ENCODE data around the gene PRDX3. TPM values are rescaled to one million over a fixed set of nuclear protein-coding genes. Genes with fewer than 3 reads are reported as not detected.

PRDX3 gene
- total and polyA plus RNA-seq, 3 donors from 2014 or later: 71.7 to 118 (median 101) TPM

DNA sequence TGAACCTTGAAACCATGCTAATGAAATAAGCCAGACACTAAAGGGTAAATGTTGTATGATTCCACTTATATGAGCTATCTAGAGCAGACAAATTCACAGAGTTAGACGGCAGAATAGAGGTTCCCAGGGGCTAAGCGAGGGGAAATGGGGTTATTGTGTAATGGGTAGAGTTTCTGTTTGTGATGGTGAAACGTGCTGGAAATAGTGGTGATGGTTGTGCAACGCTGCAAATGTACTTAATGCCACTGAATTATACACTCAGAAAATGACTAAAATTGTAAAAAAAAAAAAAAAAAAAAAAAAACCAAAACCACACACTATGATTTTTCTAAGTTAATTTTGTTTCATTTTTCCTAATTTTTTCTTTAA is 43.1 kb downstream of the PRDX3 start:
- intact Hi-C loops (cut with DNase I; ENCODE audit: low total_unique reads): no loop called here
- 79 to 82% methylated on average over 4 of the region's 4 CpGs for WGBS, 2 donors
- H3K27me3 ChIP-seq: no peaks in the 10 kb centered on the region
- H3K4me1 ChIP-seq: no peaks in the 10 kb centered on the region
- no peak for DNase-seq
- TF ChIP-seq POLR2A (IDR thresholded peaks at IDR 0.05) (no peak), CTCF (IDR thresholded peaks at IDR 0.05) (no peak)
- no peaks in the 10 kb centered on the region for H3K36me3 ChIP-seq (ENCODE audit: low read depth, missing control alignments)
- H3K27ac ChIP-seq: no peak overlapping the region
- H3K9me3 ChIP-seq: no peaks in the 10 kb centered on the region
- no peak overlapping the region for H3K4me3 ChIP-seq

DNA sequence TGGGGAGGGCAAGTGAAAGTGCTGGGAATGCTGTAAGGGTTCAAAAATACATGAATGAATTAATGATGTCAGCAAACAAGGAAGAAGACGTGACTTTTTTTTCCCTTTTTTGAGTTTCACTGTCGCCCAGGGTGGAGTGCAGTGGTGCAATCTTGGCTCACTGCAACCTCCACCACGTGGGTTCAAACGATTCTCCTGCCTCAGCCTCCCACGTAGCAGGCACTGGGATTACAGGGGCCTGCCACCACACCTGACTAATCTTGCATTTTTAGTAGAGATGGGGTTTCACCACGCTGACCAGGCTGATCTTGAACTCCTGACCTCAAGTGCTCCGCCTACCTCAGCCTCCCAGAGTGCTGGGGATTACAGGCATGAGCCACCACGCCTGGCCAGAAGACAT is 44.7 kb downstream of the PRDX3 start:
- TF ChIP-seq POLR2A (IDR thresholded peaks at IDR 0.05): no peak
- no peak for TF ChIP-seq CTCF (IDR thresholded peaks at IDR 0.05)
- H3K9me3 ChIP-seq: no peaks in the 10 kb centered on the region
- no peak overlapping the region for H3K27ac ChIP-seq
- no peaks in the 10 kb centered on the region for H3K36me3 ChIP-seq (ENCODE audit: low read depth, missing control alignments)
- no peak overlapping the region for H3K4me3 ChIP-seq
- intact Hi-C loops (cut with DNase I; ENCODE audit: low total_unique reads): no loop called here
- 84 to 88% methylated on average over 8 of the region's 8 CpGs for WGBS, 2 donors
- H3K27me3 ChIP-seq: no peaks in the 10 kb centered on the region
- H3K4me1 ChIP-seq: no peaks in the 10 kb centered on the region
- DNase-seq: no peak

- no peaks in the 10 kb centered on the region for H3K9me3 ChIP-seq
- DNase-seq: no peak
- H3K27me3 ChIP-seq: no peaks in the 10 kb centered on the region
- H3K27ac ChIP-seq: no peak overlapping the region
- intact Hi-C loops (cut with DNase I; ENCODE audit: low total_unique reads): no loop called here
- WGBS, 2 donors: 84 to 85% methylated on average over 11 to 14 of the region's 14 CpGs
- no peak for TF ChIP-seq POLR2A (IDR thresholded peaks at IDR 0.05)
- TF ChIP-seq CTCF (IDR thresholded peaks at IDR 0.05): no peak
- H3K36me3 ChIP-seq (ENCODE audit: low read depth, missing control alignments): no peaks in the 10 kb centered on the region
- no peaks in the 10 kb centered on the region for H3K4me1 ChIP-seq
- no peak overlapping the region for H3K4me3 ChIP-seq
Observed at GRCh38 chr10:119132521-119133345, 45.9 kb downstream of the PRDX3 start.

DNA sequence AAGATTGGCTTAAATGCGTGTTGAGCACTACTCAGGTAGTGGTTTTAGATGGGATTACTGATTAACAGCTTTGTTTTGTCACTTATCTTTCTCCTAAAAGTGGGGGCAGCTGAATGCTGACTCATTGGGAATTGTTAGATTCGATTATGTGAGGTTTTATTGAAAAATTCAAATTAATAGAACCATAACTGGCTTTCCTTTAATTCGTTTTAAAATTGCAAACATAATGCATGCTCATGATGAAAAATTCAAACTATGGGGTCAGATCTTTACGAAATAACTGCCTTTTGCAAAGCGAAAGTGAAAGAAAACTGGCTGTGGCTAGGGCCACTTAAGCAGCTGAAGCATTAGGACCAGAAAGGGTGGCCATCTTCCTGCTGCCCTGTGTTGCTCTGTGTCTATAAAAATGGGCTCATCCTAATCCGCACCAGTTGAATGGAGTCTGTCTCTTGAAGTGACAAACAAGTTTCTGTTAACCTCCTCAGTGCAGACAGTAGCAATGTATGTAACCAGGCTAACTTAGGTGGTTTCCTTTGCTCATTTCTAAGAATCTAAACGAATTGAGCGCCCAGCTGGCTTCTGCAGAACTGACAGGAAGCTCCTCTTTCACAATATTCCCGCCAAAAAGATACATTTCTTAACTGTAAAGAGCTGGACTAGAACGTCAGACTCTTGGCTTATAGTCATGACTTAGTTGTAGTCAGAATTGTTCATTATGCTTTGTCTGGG is 46.9 kb downstream of the PRDX3 start:
- intact Hi-C loops (cut with DNase I; ENCODE audit: low total_unique reads): no loop called here
- Histone ChIP-seq H3K36me3 (ENCODE audit: low read depth, missing control alignments) (no peaks in the 10 kb centered on the region), H3K4me3 (no peak overlapping the region), H3K4me1 (no peaks in the 10 kb centered on the region), H3K27me3 (no peaks in the 10 kb centered on the region), H3K27ac (no peak overlapping the region), H3K9me3 (no peaks in the 10 kb centered on the region)
- no peak for DNase-seq
- WGBS, 2 donors: 65 to 68% methylated on average over 10 of the region's 10 CpGs
- TF ChIP-seq CTCF (IDR thresholded peaks at IDR 0.05) (no peak), POLR2A (IDR thresholded peaks at IDR 0.05) (no peak)

Measured in testis (tissue), 3 donors.